GM12878 (cell line): ENCODE measurements around the gene CRACDL. TPM values are rescaled to one million over a fixed set of nuclear protein-coding genes. Genes with fewer than 3 reads are reported as not detected.
A peak's percentile ranks its signal among the peaks of the same experiment; 100 is the strongest.

Source experiments
- ATAC-seq: fragments of 200-7000 bp; cut with Tn5 transposase; 3 replicates; pipeline ENCODE4 v1.9.1; 2020; ENCODE audit warnings: mild to moderate bottlenecking, moderate library complexity
- BruUV-seq: library from RNA; stranded (reverse); fragments of 400-500 nt; replicated peaks from 2 replicates; lab custom pipeline; 2021; lab: Mats Ljungman, UMichigan
- CTCF ChIA-PET: fragments of 300-600 bp; sonication (Branson Sonifier 250); formaldehyde crosslinking; extraction: SDS; loops from one replicate; lab custom pipeline; 2021; ENCODE audit warnings: inconsistent platforms; lab: Yijun Ruan, JAX
- POLR2A ChIA-PET: fragments of 350-600 bp; formaldehyde crosslinking; extraction: SDS; loops from one replicate; lab custom pipeline; 2021; ENCODE audit warnings: inconsistent platforms; lab: Charles Lee
- RAD21 ChIA-PET: fragments of 300-600 bp; sonication (Branson Sonifier 250); formaldehyde crosslinking; loops from one replicate; lab custom pipeline; 2023; ENCODE audit warnings: antibody characterized with exemption; ENCODE audit not compliant: unreplicated experiment; lab: Charles Lee
- SMC1A ChIA-PET: fragments of 300-600 bp; sonication (Branson Sonifier 250); formaldehyde crosslinking; loops from one replicate; lab custom pipeline; 2023; ENCODE audit not compliant: unreplicated experiment, uncharacterized antibody; lab: Charles Lee
- DNase-seq: peaks from one replicate; pipeline ENCODE4 v3.0.0-alpha.2; 2011; ENCODE audit warnings: low read depth, low spot score
- FAIRE-seq: peaks from 3 replicates; lab custom pipeline; 2011; peaks lifted over from hg19 to GRCh38; lab: Jason Lieb, UNC
- H2AFZ ChIP-seq: 2 replicates; pipeline ENCODE4 v1.6.0; 2011; ENCODE audit warnings: low read depth, low read length, control low read depth; ENCODE audit not compliant: control insufficient read depth
- H3K27ac ChIP-seq: 2 replicates; pipeline ENCODE4 v1.5.1; 2011; ENCODE audit warnings: control low read depth; ENCODE audit not compliant: control insufficient read depth, insufficient read depth
- H3K27me3 ChIP-seq, 2 experiments: replicated peaks in 1 of 2; 2 replicates each; pipeline versions ENCODE4 v1.6.0 to v1.6.1; 2011; ENCODE audit warnings: low read length in 1 of 2; ENCODE audit not compliant: control insufficient read depth in 2 of 2, insufficient read depth in 2 of 2
- H3K36me3 ChIP-seq, 2 experiments: 2 replicates each; pipeline ENCODE4 v1.5.1; 2011; ENCODE audit warnings: low read length in 1 of 2; ENCODE audit not compliant: control insufficient read depth in 2 of 2, insufficient read depth in 2 of 2
- H3K4me1 ChIP-seq: 2 replicates; pipeline ENCODE4 v1.6.1; 2011; ENCODE audit warnings: mild to moderate bottlenecking, low read length, moderate library complexity, mixed read lengths; ENCODE audit not compliant: control insufficient read depth, insufficient read depth
- H3K4me2 ChIP-seq: 2 replicates; pipeline ENCODE4 v1.6.0; 2011; ENCODE audit warnings: control low read depth; ENCODE audit not compliant: control insufficient read depth, insufficient read depth
- H3K4me3 ChIP-seq: fragments of 200-600 bp; sonication (generic); 2 replicates; pipeline ENCODE4 v1.5.1; 2016
- H3K79me2 ChIP-seq: 2 replicates; pipeline ENCODE4 v1.6.0; 2011; ENCODE audit warnings: low read length; ENCODE audit not compliant: control insufficient read depth, insufficient read depth
- H3K9ac ChIP-seq: 2 replicates; pipeline ENCODE4 v1.8.0; 2011; ENCODE audit warnings: low read length, control low read depth, mixed read lengths; ENCODE audit not compliant: control insufficient read depth, insufficient read depth
- H3K9me3 ChIP-seq: replicated peaks from 3 replicates; pipeline ENCODE4 v1.5.1; 2011; ENCODE audit warnings: mild to moderate bottlenecking, low read length; ENCODE audit not compliant: control insufficient read depth, insufficient read depth
- H4K20me1 ChIP-seq: 2 replicates; pipeline ENCODE4 v1.6.0; 2011; ENCODE audit not compliant: control insufficient read depth, insufficient read depth
- HDAC6 ChIP-seq: fragments of 200-600 bp; sonication (generic); IDR thresholded peaks from one replicate; pipeline ENCODE4 v1.8.0; 2017; ENCODE audit warnings: antibody characterized with exemption; ENCODE audit not compliant: unreplicated experiment
- IKZF2 ChIP-seq, 2 experiments: fragments of 450-650 bp; IDR thresholded peaks; 2 replicates each; pipeline ENCODE4 v1.6.1; 2017; ENCODE audit warnings: mild to moderate bottlenecking in 2 of 2, moderate library complexity in 2 of 2
- JUNB ChIP-seq: IDR thresholded peaks from 2 replicates; pipeline ENCODE4 v1.6.1; 2016; ENCODE audit warnings: antibody characterized with exemption, mild to moderate bottlenecking
- NFIC ChIP-seq: IDR thresholded peaks from 2 replicates; pipeline ENCODE4 v1.6.1; 2012; ENCODE audit warnings: low read depth, mild to moderate bottlenecking, inconsistent platforms, low read length, moderate library complexity
- PML ChIP-seq: IDR thresholded peaks from 2 replicates; pipeline ENCODE4 v1.6.1; 2012; ENCODE audit warnings: low read length, inconsistent platforms
- PRDM15 ChIP-seq: fragments of 450-650 bp; formaldehyde crosslinking; IDR thresholded peaks from 2 replicates; pipeline ENCODE4 v1.4.0; 2020; ENCODE audit warnings: mild to moderate bottlenecking, moderate library complexity
- RELA ChIP-seq: fragments of 450-650 bp; IDR thresholded peaks from 2 replicates; pipeline ENCODE4 v1.8.0; 2014; ENCODE audit warnings: borderline replicate concordance; ENCODE audit not compliant: partially characterized antibody
- SPI1 ChIP-seq: IDR thresholded peaks from 2 replicates; pipeline ENCODE4 v1.6.1; 2011; ENCODE audit warnings: low read depth, mild to moderate bottlenecking, low read length, moderate library complexity, borderline replicate concordance; ENCODE audit not compliant: insufficient read depth
- SREBF1 ChIP-seq: IDR thresholded peaks from 2 replicates; pipeline ENCODE4 v1.6.1; 2012; ENCODE audit warnings: mild to moderate bottlenecking, low read length
- SREBF2 ChIP-seq: IDR thresholded peaks from 2 replicates; pipeline ENCODE4 v1.6.1; 2012; ENCODE audit warnings: mild to moderate bottlenecking, low read length
- STAT3 ChIP-seq: IDR thresholded peaks from 2 replicates; pipeline ENCODE4 v1.6.1; 2011; ENCODE audit warnings: low read depth, low read length, improper control_type of control experiment
- ZBTB40 ChIP-seq: fragments of 450-650 bp; IDR thresholded peaks from 2 replicates; pipeline ENCODE4 v1.6.1; 2016; ENCODE audit warnings: mild to moderate bottlenecking, moderate library complexity, borderline replicate concordance
- in situ Hi-C: fragments of 300-500 bp; cut with MboI; formaldehyde crosslinking; loops from 9 replicates; pipeline ENCODE4 v1.14.3; 2018; ENCODE audit warnings: mixed read lengths
- intact Hi-C: fragments of 100-400 bp; cut with micrococcal nuclease; formaldehyde crosslinking; loops from one replicate; pipeline ENCODE4 v1.14.2; 2022; ENCODE audit not compliant: unreplicated experiment
- polyA plus RNA-seq, 11 experiments: library from polyadenylated mRNA; depleted of rRNA in 4 of 11; unstranded in 6 of 11; stranded (reverse) in 5 of 11; fragments of >200 nt; fragmentation: Nextera tagmentation in 4 of 11; fragmentation: Illumina TruSeq in 1 of 11; extraction: Ambion mirVana in 4 of 11; extraction: Trizol in 1 of 11; gene quantifications; 1 replicate in 1 of 11; 2 replicates in 10 of 11; pipeline versions ENCODE4 v1.2.1 to v1.2.3, GENCODE V29; 2011 to 2016; ENCODE audit warnings: inconsistent platforms in 2 of 11, missing spikeins in 2 of 11, low read depth in 1 of 11
- total RNA-seq, 4 experiments: library from RNA; depleted of rRNA in 3 of 4; stranded (reverse); fragments of >200 nt in 3 of 4; fragmentation: Illumina TruSeq in 1 of 4; extraction: Trizol in 1 of 4; gene quantifications; 2 replicates each; pipeline versions ENCODE4 v1.2.1 to v1.2.3, GENCODE V29; 2013 to 2021

The CRACDL gene
- total and polyA plus RNA-seq, 10 of the 15 experiments (the other 5 are each of a cell fraction or from before 2014, with no cell fraction given): 0.03 to 0.72 (median 0.14) TPM

- TF ChIP-seq PRDM15 (CRISPR knock-in tag) (no peak), SREBF2 (no peak)
These were observed 185.3 kb downstream of the CRACDL start (continued) for GRCh38 chr2:98750593-98751282.

- POLR2A ChIA-PET: no interaction called here
- in situ Hi-C loops: no loop called here
- TF ChIP-seq PML (no peak), HDAC6 (no peak), SREBF1 (no peak), SPI1 (peak; percentile 53; the same call in 1 of the 2 replicates), IKZF2 (IDR thresholded peaks at IDR 0.05) (peak; percentile 55 to 69), NFIC (peak; percentile 41; the same call in 1 of the 2 replicates), JUNB (0 out of 2 replicates have a peak, but pooled peaks have one; percentile 22), ZBTB40 (no peak), RELA (no peak), STAT3 (no peak)
These were observed 187.0 kb downstream of the CRACDL start for GRCh38 chr2:98749066-98749450.

More at GRCh38 chr2:98749066-98749450, 187.0 kb downstream of the CRACDL start:
- BruUV-seq: no TSS peak
- Histone ChIP-seq H3K4me2 (peak overlapping the region; percentile 51), H4K20me1 (no peaks in the 10 kb centered on the region), H3K27me3 (no peaks in the 10 kb centered on the region), H3K4me3 (peak overlapping the region; percentile 37; the same call in 1 of the 2 replicates), H3K27ac (no peak overlapping the region), H3K36me3 (no peaks in the 10 kb centered on the region), H2AFZ (no peak overlapping the region), H3K79me2 (no peaks in the 10 kb centered on the region), H3K9me3 (peaks cover 2% of the 10 kb centered on the region; the same call in 2 of the 3 replicates), H3K4me1 (peaks cover 23% of the 10 kb centered on the region), H3K9ac (no peak overlapping the region)
- RAD21 ChIA-PET: no interaction called here
- peak; percentile 86 for ATAC-seq
- SMC1A ChIA-PET: interaction anchor here (0.7 to 2.5 kb wide), 3 partner anchors 9 to 79 kb away, joined by 4 to 14 read pairs (median 5); no protein-coding TSS in a partner anchor
- CTCF ChIA-PET: interaction anchor here (0.7 kb wide), 1 partner anchor 10 kb away, joined by 3 read pairs; no protein-coding TSS in a partner anchor
- DNase-seq: no peak
- intact Hi-C loops: no loop called here
- no peak for FAIRE-seq
